Measurements from ENCODE around the gene DYNC1H1. TPM values are rescaled to one million over a fixed set of nuclear protein-coding genes. Genes with fewer than 3 reads are reported as not detected.
A peak's percentile ranks its signal among the peaks of the same experiment; 100 is the strongest.

The DYNC1H1 gene
- total RNA-seq, 4 donors from 2014 or later: 556 to 753 (median 634) TPM

DNA sequence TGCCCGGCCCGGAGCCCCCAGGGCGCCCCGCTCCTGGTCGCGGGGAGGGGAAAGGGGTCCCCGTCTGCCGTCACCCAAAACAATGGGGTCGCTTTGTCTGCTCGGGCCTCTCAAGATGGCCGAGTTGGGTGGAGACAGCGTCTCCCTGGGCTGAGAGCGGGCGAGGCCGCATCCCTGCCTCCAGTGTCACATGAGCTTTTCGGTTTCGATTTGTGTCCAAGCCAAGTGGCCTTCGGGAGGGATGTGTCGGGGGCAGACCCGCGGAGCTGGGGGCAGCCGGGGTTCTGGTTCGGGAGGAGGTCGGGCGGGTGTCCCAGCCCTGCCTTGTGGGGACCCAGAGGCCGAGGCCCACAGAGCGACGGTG is 790 bp downstream of the DYNC1H1 start:
- peak; percentile 80 to 90 for DNase-seq (ENCODE audit: low spot score in 2 of 2)
- WGBS: 0% methylated on average over 3 of the region's 28 CpGs
- Histone ChIP-seq H3K4me3 (peak overlapping the region; percentile 100), H3K9me3 (no peaks in the 10 kb centered on the region), H3K27ac (peak overlapping the region; percentile 99), H3K4me1 (peaks cover 38% of the 10 kb centered on the region), H3K36me3 (no peaks in the 10 kb centered on the region), H3K27me3 (no peaks in the 10 kb centered on the region)
- TF ChIP-seq, protein P1, sequence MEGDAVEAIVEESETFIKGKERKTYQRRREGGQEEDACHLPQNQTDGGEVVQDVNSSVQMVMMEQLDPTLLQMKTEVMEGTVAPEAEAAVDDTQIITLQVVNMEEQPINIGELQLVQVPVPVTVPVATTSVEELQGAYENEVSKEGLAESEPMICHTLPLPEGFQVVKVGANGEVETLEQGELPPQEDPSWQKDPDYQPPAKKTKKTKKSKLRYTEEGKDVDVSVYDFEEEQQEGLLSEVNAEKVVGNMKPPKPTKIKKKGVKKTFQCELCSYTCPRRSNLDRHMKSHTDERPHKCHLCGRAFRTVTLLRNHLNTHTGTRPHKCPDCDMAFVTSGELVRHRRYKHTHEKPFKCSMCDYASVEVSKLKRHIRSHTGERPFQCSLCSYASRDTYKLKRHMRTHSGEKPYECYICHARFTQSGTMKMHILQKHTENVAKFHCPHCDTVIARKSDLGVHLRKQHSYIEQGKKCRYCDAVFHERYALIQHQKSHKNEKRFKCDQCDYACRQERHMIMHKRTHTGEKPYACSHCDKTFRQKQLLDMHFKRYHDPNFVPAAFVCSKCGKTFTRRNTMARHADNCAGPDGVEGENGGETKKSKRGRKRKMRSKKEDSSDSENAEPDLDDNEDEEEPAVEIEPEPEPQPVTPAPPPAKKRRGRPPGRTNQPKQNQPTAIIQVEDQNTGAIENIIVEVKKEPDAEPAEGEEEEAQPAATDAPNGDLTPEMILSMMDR (IDR thresholded peaks at IDR 0.05): no peak
- TF ChIP-seq EP300 (IDR thresholded peaks at IDR 0.05) (no peak), POLR2A (IDR thresholded peaks at IDR 0.05) (no peak), POLR2AphosphoS5 (IDR thresholded peaks at IDR 0.05) (no peak)

DNA sequence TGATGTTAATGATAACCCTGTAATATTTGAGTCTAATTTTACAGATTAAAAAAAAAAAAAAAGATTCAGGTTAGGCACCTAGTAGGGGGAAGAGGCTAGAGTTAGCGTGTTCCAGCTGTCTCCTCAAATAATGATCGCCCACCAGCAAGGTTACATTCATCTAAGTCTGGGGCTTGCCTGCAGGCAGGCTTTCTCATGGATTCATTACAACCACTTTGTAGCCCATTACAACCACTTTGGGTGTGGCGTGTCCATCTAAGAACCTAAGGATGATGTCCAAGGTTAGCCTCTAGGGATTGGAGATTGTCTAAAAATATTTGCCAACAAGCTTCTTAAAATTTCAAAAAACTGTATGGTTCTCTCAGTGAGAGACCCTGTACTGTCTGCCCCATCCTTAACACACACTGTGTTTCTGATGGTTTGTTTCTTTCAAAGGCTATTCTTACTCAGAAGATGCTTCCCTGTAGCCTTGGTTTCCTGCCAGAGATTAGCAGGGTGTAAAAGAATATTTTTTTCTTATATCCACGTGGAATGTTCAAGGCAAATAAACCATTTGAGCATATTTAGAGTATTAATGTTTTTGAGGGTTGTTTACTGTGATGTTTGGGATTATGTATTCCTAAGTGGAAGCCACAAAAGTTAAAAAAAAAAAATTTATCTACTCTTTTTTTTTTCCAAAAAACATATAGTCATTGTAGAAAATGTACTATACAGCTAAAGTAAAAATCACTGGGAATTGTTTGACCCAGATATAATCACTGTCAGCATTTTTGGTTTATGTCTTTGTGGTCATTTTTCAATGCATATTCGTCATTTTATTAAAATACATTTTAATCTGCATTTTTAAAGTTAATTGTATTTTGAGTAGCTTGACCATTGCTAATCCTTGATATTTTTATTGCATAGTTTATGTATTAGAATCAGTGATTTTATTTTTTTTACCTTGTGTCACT is 1.7 kb downstream of the DYNC1H1 start:
- peak overlapping the region; percentile 100 for H3K4me3 ChIP-seq
- 39% methylated on average over 5 of the region's 5 CpGs for WGBS
- no peaks in the 10 kb centered on the region for H3K36me3 ChIP-seq
- peaks cover 40% of the 10 kb centered on the region for H3K4me1 ChIP-seq
- TF ChIP-seq POLR2AphosphoS5 (IDR thresholded peaks at IDR 0.05) (no peak), EP300 (IDR thresholded peaks at IDR 0.05) (no peak), POLR2A (IDR thresholded peaks at IDR 0.05) (no peak)
- TF ChIP-seq, protein P1 (IDR thresholded peaks at IDR 0.05): no peak
- no peaks in the 10 kb centered on the region for H3K27me3 ChIP-seq
- no peak for DNase-seq (ENCODE audit: low spot score in 2 of 2)
- no peaks in the 10 kb centered on the region for H3K9me3 ChIP-seq
- H3K27ac ChIP-seq: peak overlapping the region; percentile 99

DNA sequence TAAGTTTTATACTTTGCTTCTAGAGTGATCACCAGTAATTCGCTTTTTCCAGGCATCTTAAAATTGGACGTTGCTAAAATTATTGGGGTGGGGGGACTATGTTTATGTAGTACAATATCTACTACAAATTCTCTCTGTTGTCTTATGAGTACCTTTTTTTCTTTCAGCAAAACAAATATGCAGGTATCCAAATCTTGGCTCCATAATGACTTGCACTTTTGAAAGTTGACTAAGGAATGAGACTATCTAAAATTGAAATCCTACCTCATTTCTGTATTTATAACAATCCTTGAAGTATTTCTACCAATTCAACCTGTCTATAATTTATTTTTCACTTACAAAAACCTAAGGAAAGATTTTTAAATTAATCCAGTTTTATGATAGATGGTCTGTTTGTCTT is 2.4 kb downstream of the DYNC1H1 start:
- WGBS: 52% methylated on average over 2 of the region's 2 CpGs
- no peak for DNase-seq (ENCODE audit: low spot score in 2 of 2)
- TF ChIP-seq, protein P1 (IDR thresholded peaks at IDR 0.05): no peak
- TF ChIP-seq POLR2AphosphoS5 (IDR thresholded peaks at IDR 0.05) (no peak), POLR2A (IDR thresholded peaks at IDR 0.05) (no peak), EP300 (IDR thresholded peaks at IDR 0.05) (no peak)

DNA sequence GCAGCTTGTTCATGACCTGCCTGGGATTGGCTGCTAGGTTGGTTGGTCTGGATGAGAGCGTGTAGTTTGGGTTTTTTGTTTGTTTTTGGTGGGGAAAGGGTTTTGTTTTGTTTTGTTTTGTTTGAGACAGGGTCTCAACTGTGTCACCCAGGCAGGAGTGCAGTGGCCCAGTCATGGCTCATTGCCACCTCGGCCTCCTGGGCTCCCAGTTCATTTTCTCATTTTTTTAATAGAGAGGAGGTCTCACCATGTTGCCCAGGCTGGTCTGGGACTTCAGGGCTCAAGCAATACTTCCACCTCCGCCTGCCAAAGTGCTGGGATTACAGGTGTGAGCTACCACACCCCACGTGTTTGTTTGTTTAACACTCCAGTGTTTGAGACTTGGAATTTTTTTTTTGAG is 3.8 kb downstream of the DYNC1H1 start:
- no peak for TF ChIP-seq POLR2A (IDR thresholded peaks at IDR 0.05)
- TF ChIP-seq POLR2AphosphoS5 (IDR thresholded peaks at IDR 0.05): no peak
- no peak for TF ChIP-seq EP300 (IDR thresholded peaks at IDR 0.05)
- TF ChIP-seq, protein P1 (IDR thresholded peaks at IDR 0.05): no peak
- Histone ChIP-seq H3K27ac (no peak overlapping the region), H3K36me3 (no peaks in the 10 kb centered on the region), H3K9me3 (no peaks in the 10 kb centered on the region), H3K27me3 (no peaks in the 10 kb centered on the region), H3K4me3 (no peak overlapping the region), H3K4me1 (peaks cover 57% of the 10 kb centered on the region)
- 83% methylated on average over 4 of the region's 4 CpGs for WGBS
- DNase-seq (ENCODE audit: low spot score in 2 of 2): no peak

More for the DNA sequence above, 2.4 kb downstream of the DYNC1H1 start:
- Histone ChIP-seq H3K36me3 (no peaks in the 10 kb centered on the region), H3K9me3 (no peaks in the 10 kb centered on the region), H3K27me3 (no peaks in the 10 kb centered on the region), H3K27ac (no peak overlapping the region), H3K4me3 (no peak overlapping the region), H3K4me1 (peaks cover 43% of the 10 kb centered on the region)

DNA sequence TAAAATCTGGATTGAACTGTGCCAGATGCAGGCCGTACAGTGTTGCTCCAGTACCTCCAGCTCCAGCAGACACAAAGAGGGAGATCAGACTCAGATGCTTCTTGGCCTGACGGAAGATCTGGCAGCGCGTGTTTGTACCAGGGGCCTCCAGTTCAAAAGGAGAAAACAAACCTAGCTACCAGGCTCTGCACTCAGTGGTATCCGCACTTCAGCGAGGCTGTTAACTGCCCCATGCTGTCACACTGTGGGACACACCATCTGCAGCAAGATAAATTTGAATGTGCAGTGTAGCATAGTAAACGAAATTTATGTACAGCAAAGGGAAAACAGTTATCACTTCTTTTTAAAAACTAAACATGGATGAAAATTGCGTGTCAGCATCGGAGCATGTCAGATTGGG is 5.1 kb downstream of the DYNC1H1 start:
- TF ChIP-seq EP300 (IDR thresholded peaks at IDR 0.05): no peak
- no peak for TF ChIP-seq POLR2A (IDR thresholded peaks at IDR 0.05)
- TF ChIP-seq, protein P1 (IDR thresholded peaks at IDR 0.05): no peak
- no peak for TF ChIP-seq POLR2AphosphoS5 (IDR thresholded peaks at IDR 0.05)
- H3K4me3 ChIP-seq: no peak overlapping the region
- 75% methylated on average over 9 of the region's 9 CpGs for WGBS
- no peaks in the 10 kb centered on the region for H3K27me3 ChIP-seq
- no peaks in the 10 kb centered on the region for H3K36me3 ChIP-seq
- DNase-seq (ENCODE audit: low spot score in 2 of 2): no peak
- peaks cover 65% of the 10 kb centered on the region for H3K4me1 ChIP-seq
- no peak overlapping the region for H3K27ac ChIP-seq
- H3K9me3 ChIP-seq: no peaks in the 10 kb centered on the region
